GM10266 (cell line): ENCODE results near the gene NPC1L1.

ENCODE experiments used
- DNase-seq: peaks from one replicate; pipeline ENCODE4 v3.0.0; 2012; ENCODE audit errors: extremely low spot score
- CTCF ChIP-seq: IDR thresholded peaks from 2 replicates; pipeline ENCODE4 v1.5.1; 2012; ENCODE audit warnings: mild to moderate bottlenecking, low read depth; ENCODE audit not compliant: control insufficient read depth, insufficient read depth; ENCODE audit errors: missing control alignments

NPC1L1 gene

GRCh38 chr7:44549457-44549856, 8.3 kb upstream of the NPC1L1 start:
- no peak for DNase-seq
- no peak for TF ChIP-seq CTCF

DNA sequence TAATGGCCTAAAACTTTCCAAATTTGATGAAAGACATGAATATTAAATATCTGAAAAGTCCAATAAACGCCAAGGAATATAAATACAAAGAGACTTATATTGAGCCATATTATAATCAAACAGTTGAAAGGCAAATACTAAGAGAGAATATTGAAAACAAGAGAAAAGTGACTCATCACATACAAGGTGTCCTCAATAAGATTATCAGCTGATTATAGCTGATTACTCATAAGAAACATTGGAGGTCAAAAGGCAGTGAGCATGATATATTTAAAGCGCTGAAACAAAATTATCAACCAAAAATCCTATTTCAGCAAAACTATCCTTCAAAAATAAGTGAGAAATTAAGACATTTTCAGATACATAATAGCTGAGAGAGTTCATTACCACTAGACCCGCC, 7.8 kb upstream of the NPC1L1 start:
- DNase-seq = no peak
- TF ChIP-seq CTCF = no peak

- no peak for TF ChIP-seq CTCF
- DNase-seq = no peak
These were observed 6.6 kb upstream of the NPC1L1 start for GRCh38 chr7:44547536-44548231.

DNA sequence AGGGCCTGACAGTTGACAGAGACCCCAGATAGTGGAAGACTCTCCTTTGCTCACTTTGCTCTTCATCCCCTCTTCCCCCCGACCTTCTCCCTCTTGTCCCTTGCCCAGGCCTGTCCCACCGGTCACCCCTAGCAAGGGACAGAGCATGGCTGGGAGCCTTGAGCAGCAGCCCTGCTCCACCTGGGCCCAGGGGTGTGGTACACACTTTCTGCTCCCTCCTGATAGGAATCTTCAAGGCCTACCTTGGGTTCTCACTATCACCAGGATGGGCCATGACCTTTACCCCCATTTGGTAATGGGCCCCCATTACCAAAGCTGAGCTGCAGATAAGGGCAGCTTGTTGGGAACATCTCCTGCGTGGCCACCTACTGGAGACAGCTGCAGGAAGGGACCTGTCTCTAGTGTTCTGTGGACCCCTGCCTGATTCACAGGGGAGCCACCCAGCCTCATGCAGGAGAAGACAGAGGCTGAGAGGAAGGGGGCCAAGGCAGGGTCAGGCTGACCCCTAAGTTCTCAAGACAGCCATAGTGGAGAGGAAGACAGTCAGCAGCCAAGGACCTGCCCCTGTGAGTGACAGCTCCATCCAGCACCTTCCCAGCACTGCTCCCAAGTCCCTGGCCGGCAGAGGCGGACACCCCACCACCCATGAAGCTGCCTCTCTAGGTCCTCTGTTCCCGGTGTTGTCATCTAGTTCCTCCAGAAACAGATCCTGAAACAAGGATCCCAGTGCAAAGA, 913 bp upstream of the NPC1L1 start:
- no peak for DNase-seq
- TF ChIP-seq CTCF = no peak

- no peak for DNase-seq
- TF ChIP-seq CTCF = no peak
These were observed 520 bp downstream of the NPC1L1 start for GRCh38 chr7:44540592-44541027.

DNA sequence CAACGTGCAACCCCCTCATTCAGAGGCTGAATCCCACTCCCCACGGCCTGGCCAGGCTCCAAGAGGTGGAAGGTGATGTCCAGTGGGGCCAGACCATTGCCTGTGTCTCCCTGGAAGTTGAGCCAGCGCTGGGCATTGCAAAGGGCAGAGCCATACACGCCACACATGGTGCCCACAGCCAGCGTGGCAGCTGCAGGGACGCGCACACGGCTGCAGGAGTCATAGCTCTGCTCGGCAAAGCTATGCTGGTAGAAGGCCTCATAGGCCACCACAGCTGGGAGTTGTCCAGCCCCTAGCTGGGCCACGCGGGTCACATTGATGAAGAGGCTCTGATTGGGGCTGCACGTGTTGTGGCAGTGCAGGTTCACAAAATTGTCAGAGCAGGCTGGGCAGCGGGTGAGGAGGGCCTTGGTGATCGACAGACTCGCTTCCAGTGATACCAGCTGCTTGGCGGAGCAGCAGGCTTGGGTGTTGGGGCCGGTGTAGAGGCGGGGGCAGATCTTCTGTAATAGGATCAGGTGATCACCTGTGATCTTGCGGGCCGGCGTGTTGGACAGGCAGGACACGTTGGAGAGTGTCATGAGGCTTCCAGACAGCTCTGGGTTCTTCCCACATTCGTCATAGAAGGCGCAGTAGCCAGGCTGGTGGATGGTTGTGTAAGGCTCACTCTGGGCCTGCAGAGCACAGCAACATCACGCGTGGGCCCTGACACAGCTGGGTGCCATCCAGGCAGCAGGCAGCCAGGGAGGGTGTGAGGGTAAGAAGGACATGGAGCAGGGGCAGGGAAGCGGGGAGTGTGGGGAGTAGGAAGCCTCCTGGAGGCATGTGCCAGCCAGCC, 1.2 kb downstream of the NPC1L1 start:
- DNase-seq = no peak
- TF ChIP-seq CTCF = no peak
